HG03342 (cell line): ENCODE results near the gene HBZ.
"Not testable (repeated sequence)": the region's sequence is repeated elsewhere in the genome, so short reads cannot be mapped to it uniquely, and the experiment has no call there.

Experiments used
- ATAC-seq: cut with Tn5 transposase; IDR thresholded peaks from one replicate; pipeline ENCODE4 v1.9.1; 2021; ENCODE audit warnings: mild to moderate bottlenecking, moderate library complexity; ENCODE audit not compliant: unreplicated experiment

HBZ gene

GRCh38 chr16:177981-178667, 25.7 kb downstream of the HBZ start:
- no peak for ATAC-seq

- no peak for ATAC-seq
These were observed 26.2 kb downstream of the HBZ start for GRCh38 chr16:178668-179015.

GRCh38 chr16:179211-180092, 27.0 kb downstream of the HBZ start:
- ATAC-seq, result no peak

GRCh38 chr16:180101-180675, 27.7 kb downstream of the HBZ start, which contains the start of gene HBQ1:
HBQ1 (plus strand) TSS chr16:180459; CDS start chr16:180487, 28 bp downstream.
- ATAC-seq, result no peak

- ATAC-seq, result peak; percentile 9
These were observed 28.5 kb downstream of the HBZ start for GRCh38 chr16:180681-181564.

- peak; percentile 62 for ATAC-seq
These were observed 29.1 kb downstream of the HBZ start for GRCh38 chr16:181565-182021.

- no peak for ATAC-seq
These were observed 30.6 kb downstream of the HBZ start for GRCh38 chr16:183005-183404.

- no peak for ATAC-seq
These were observed 32.8 kb downstream of the HBZ start for GRCh38 chr16:185213-185612.

GRCh38 chr16:185691-186090, 33.2 kb downstream of the HBZ start:
- no peak for ATAC-seq

GRCh38 chr16:187330-187729, 34.9 kb downstream of the HBZ start:
- ATAC-seq, result no peak

GRCh38 chr16:188674-189073, 36.2 kb downstream of the HBZ start:
- ATAC-seq, result no peak

- no peak for ATAC-seq
These were observed 37.3 kb downstream of the HBZ start for GRCh38 chr16:189604-190186.

GRCh38 chr16:191831-192230, 39.4 kb downstream of the HBZ start:
- no peak for ATAC-seq

- ATAC-seq, result no peak
These were observed 40.2 kb downstream of the HBZ start for GRCh38 chr16:192686-193085.

- no peak for ATAC-seq
These were observed 41.0 kb downstream of the HBZ start for GRCh38 chr16:193441-193840.

GRCh38 chr16:194516-194915, 42.1 kb downstream of the HBZ start:
- no peak for ATAC-seq

- no peak for ATAC-seq
These were observed 47.9 kb downstream of the HBZ start for GRCh38 chr16:200388-200787.

GRCh38 chr16:203246-203645, 50.8 kb downstream of the HBZ start:
- ATAC-seq, result no peak

GRCh38 chr16:204046-204445, 51.6 kb downstream of the HBZ start:
- ATAC-seq, result not testable (repeated sequence)
